ENCODE measurements around the gene MPZL2. TPM values are rescaled to one million over a fixed set of nuclear protein-coding genes. Genes with fewer than 3 reads are reported as not detected.

MPZL2 gene
- total RNA-seq: 10 to 100 TPM in 3 of 4 donors, 1 to 10 TPM in 1; 6.6 to 31.6 (median 13.9) TPM

GRCh38 chr11:118263695-118264568 lies at the start of gene MPZL2:
Gene MPZL2, minus strand, starts transcription at chr11:118264297. Its CDS starts 144 bp downstream, at chr11:118264153.
- Histone ChIP-seq H3K36me3 (no peaks in the 10 kb centered on the region), H3K27ac (replicated peaks in 1 of 4) (peak within 1 kb of the TSS in 3 of 4 donors; percentile 4 to 38 (median 13)), H3K27me3 (peaks cover 0 to 61% (median 9%) of the 10 kb centered on the region in 4 donors), H3K4me3 (peak within 1 kb of the TSS; percentile 34 to 48 (median 43)), H3K9me3 (no peaks in the 10 kb centered on the region), H3K4me1 (peaks cover 0 to 14% (median 4%) of the 10 kb centered on the region in 4 donors)
- 16% methylated on average over 15 of the region's 19 CpGs for WGBS
- intact Hi-C loops (cut with DNase I): no loop called here
- DNase-seq (ENCODE audit: extremely low spot score): no peak
- TF ChIP-seq CTCF (IDR thresholded peaks at IDR 0.05) (no peak), POLR2A (IDR thresholded peaks at IDR 0.05; ENCODE audit: low read depth) (no peak), EP300 (IDR thresholded peaks at IDR 0.05) (no peak), POLR2AphosphoS5 (IDR thresholded peaks at IDR 0.05) (peak in 1 of 2 donors; percentile 58)

GRCh38 chr11:118313242-118313641 lies 49.1 kb upstream of the MPZL2 start:
- H3K27ac ChIP-seq (replicated peaks in 1 of 4): no peak overlapping the region
- H3K9me3 ChIP-seq: no peaks in the 10 kb centered on the region
- no peaks in the 10 kb centered on the region for H3K36me3 ChIP-seq
- intact Hi-C loops (cut with DNase I): no loop called here
- WGBS: 63% methylated on average over 4 of the region's 4 CpGs
- H3K4me1 ChIP-seq: peaks cover 3 to 22% (median 19%) of the 10 kb centered on the region in 4 donors
- peaks cover 0 to 50% (median 6%) of the 10 kb centered on the region in 4 donors for H3K27me3 ChIP-seq
- H3K4me3 ChIP-seq: no peak overlapping the region
- no peak for DNase-seq (ENCODE audit: extremely low spot score)
- no peak for TF ChIP-seq POLR2A (IDR thresholded peaks at IDR 0.05; ENCODE audit: low read depth)
- TF ChIP-seq CTCF (IDR thresholded peaks at IDR 0.05): no peak
- TF ChIP-seq POLR2AphosphoS5 (IDR thresholded peaks at IDR 0.05): no peak
- TF ChIP-seq EP300 (IDR thresholded peaks at IDR 0.05): no peak

- H3K9me3 ChIP-seq: no peaks in the 10 kb centered on the region
- H3K27ac ChIP-seq (replicated peaks in 1 of 4): no peak overlapping the region
- H3K27me3 ChIP-seq: peaks cover 0 to 50% (median 6%) of the 10 kb centered on the region in 4 donors
- DNase-seq (ENCODE audit: extremely low spot score): peak; percentile 8
- no peaks in the 10 kb centered on the region for H3K36me3 ChIP-seq
- no peak for TF ChIP-seq CTCF (IDR thresholded peaks at IDR 0.05)
- no peak for TF ChIP-seq EP300 (IDR thresholded peaks at IDR 0.05)
- TF ChIP-seq POLR2AphosphoS5 (IDR thresholded peaks at IDR 0.05): no peak
- no peak for TF ChIP-seq POLR2A (IDR thresholded peaks at IDR 0.05; ENCODE audit: low read depth)
- intact Hi-C loops (cut with DNase I): no loop called here
- no peak overlapping the region for H3K4me3 ChIP-seq
- 85% methylated on average over 2 of the region's 2 CpGs for WGBS
- peaks cover 3 to 22% (median 19%) of the 10 kb centered on the region in 4 donors for H3K4me1 ChIP-seq
Observed at GRCh38 chr11:118312328-118312727, 48.2 kb upstream of the MPZL2 start.

- intact Hi-C loops (cut with DNase I): no loop called here
- no peak for DNase-seq (ENCODE audit: extremely low spot score)
- Histone ChIP-seq H3K9me3 (no peaks in the 10 kb centered on the region), H3K27me3 (peaks cover 0 to 42% (median 6%) of the 10 kb centered on the region in 4 donors), H3K36me3 (no peaks in the 10 kb centered on the region), H3K27ac (replicated peaks in 1 of 4) (no peak overlapping the region), H3K4me1 (peaks cover 0 to 16% (median 14%) of the 10 kb centered on the region in 4 donors), H3K4me3 (no peak overlapping the region)
- 73% methylated on average over 4 of the region's 4 CpGs for WGBS
- no peak for TF ChIP-seq EP300 (IDR thresholded peaks at IDR 0.05)
- TF ChIP-seq CTCF (IDR thresholded peaks at IDR 0.05): no peak
- TF ChIP-seq POLR2A (IDR thresholded peaks at IDR 0.05; ENCODE audit: low read depth): no peak
- TF ChIP-seq POLR2AphosphoS5 (IDR thresholded peaks at IDR 0.05): no peak
Observed at GRCh38 chr11:118311518-118311917, 47.4 kb upstream of the MPZL2 start.
